HG02981 (cell line): ENCODE measurements around the gene SH3BP1.
"Not testable (repeated sequence)": the region's sequence is repeated elsewhere in the genome, so short reads cannot be mapped to it uniquely, and the experiment has no call there.

Source experiments
- ATAC-seq: cut with Tn5 transposase; IDR thresholded peaks from one replicate; pipeline ENCODE4 v1.9.1; 2021; ENCODE audit warnings: mild to moderate bottlenecking, moderate library complexity; ENCODE audit not compliant: unreplicated experiment

The SH3BP1 gene, protein sequence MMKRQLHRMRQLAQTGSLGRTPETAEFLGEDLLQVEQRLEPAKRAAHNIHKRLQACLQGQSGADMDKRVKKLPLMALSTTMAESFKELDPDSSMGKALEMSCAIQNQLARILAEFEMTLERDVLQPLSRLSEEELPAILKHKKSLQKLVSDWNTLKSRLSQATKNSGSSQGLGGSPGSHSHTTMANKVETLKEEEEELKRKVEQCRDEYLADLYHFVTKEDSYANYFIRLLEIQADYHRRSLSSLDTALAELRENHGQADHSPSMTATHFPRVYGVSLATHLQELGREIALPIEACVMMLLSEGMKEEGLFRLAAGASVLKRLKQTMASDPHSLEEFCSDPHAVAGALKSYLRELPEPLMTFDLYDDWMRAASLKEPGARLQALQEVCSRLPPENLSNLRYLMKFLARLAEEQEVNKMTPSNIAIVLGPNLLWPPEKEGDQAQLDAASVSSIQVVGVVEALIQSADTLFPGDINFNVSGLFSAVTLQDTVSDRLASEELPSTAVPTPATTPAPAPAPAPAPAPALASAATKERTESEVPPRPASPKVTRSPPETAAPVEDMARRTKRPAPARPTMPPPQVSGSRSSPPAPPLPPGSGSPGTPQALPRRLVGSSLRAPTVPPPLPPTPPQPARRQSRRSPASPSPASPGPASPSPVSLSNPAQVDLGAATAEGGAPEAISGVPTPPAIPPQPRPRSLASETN

DNA sequence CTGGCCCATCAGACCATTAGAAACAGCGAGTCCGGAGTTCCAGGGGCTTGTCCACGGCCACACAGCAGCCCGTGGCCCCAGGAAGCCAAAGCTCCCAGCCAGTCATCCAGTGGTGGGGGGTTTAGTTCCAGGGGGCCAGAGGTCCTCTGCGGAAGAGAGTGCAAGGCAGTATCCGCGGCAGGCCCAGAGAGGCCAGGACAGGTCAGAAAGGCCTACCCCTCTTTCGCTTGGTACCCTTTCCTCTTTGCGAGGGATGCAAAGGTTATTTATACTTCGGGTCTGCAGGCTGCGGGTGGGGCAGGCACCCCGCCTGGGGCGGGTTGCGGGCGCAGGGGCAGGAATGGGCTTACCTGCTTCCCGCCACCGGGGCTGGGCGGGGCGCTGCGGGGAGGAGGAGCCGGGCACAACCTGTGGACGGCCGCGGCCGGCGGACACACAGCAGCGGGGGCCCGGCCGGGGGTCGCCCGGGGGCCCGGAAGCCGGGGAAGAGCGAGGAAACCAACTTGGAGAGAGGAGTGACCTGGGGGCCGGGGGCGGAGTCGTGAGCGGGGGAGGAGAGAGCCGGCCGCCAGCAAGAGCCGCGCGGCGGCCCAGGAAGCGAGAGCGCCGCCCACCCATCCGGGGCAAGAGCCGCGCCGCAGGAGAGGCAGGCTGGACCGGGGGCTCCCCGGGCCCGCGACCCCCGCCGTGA, at the start of gene SH3BP1:
SH3BP1 (plus strand) TSS at position 600 of the 691 bp plus-strand sequence. CDS start 119 bp downstream, outside the sequence.
- ATAC-seq = no peak

DNA sequence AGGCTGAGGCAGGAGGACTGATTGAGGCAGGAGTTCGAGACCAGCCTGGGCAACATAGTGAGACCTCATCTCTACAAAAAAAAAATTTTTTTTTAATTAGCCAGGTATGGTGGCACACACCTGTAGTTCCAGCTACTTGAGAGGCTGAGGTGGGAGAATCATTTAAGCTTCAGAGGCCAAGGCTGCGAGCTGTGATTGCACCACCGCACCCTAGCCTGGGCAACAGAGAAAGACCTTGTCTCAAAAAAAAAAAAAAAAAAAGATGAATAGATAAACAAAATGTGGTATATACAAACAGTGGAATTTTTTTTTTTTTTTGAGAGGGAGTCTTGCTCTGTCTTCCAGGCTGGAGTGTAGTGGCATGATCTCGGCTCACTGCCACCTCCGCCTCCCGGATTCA, 48.4 kb upstream of the SH3BP1 start:
- not testable (repeated sequence) for ATAC-seq

DNA sequence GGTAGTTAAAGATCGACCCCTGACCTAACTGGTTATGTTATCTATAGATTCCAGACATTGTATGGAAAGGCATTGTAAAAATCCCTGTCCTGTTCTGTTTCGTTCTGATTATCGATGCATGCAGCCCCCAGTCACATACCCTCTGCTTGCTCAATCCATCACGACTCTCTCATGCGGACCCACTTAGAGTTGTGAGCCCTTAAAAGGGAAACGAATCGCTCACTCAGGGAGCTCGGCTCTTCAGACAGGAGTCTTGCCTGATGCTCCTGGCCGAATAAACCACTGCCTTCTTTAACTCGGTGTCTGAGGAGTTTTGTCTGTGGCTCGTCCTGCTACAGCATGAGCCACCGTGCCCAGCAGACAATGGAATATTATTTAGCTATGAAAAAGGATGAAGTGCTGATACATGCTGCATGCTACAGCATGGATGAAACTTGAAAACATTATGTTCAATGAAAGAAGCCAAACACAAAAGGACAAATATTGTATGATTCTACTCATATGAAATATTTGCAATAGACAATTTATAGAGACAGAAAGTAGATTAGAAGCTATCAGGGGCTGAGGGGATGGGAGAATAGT, 47.6 kb upstream of the SH3BP1 start:
- no peak for ATAC-seq

DNA sequence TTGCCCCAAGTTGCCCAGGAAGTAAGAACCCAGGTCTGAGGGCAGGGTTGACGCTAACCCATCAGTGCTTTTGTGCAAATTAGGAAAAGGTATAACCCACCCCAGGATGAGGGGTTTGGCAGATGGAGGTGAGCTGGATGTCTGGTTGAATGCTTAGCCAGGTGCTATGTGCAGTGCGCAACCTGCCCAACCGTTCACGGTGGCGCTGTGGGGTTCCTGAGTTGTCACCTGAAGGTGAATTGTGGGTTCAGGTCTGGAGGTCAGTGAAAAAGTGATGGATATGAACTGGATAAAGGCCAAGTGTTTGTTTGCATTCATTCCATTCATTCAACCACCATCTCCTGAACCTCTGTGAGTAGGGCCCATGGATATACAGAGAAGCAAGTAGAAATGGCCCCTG, 45.2 kb upstream of the SH3BP1 start:
- ATAC-seq = no peak

DNA sequence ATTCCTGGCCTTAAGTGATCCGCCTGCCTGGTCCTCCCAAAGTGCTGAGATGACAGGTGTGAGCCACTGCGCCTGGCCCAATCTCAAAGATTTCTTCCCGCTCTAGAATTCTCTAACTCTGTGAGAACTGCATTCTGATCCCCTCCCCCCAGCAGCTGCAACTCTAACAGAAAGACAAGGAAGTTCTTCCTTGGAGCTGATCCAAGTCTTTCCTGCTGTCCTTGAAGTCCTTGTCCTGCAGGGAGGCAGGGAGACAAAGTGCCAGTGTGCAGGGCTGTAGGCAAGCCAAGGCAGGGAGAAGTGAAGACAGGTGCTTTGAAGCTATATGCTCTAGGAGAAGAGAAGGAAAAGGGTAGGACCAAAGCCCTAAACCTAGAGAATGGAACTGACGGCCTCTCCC, 40.3 kb upstream of the SH3BP1 start:
- ATAC-seq = no peak

DNA sequence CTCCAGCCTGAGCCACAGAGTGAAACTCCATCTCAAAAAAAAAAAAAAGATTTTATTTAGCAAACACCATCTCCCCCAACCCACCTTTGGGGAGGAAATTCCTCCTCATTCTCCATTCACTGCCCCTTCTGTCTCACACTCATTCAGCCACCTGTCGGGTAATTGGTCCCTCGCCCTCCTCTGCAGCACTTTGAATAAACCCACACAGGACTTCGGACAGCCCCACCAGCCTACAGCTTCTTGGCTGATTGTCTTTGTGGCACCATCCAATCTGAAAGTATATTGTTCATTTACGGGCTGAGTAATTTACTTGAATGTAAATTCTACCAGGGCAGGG, 38.3 kb upstream of the SH3BP1 start:
- no peak for ATAC-seq

DNA sequence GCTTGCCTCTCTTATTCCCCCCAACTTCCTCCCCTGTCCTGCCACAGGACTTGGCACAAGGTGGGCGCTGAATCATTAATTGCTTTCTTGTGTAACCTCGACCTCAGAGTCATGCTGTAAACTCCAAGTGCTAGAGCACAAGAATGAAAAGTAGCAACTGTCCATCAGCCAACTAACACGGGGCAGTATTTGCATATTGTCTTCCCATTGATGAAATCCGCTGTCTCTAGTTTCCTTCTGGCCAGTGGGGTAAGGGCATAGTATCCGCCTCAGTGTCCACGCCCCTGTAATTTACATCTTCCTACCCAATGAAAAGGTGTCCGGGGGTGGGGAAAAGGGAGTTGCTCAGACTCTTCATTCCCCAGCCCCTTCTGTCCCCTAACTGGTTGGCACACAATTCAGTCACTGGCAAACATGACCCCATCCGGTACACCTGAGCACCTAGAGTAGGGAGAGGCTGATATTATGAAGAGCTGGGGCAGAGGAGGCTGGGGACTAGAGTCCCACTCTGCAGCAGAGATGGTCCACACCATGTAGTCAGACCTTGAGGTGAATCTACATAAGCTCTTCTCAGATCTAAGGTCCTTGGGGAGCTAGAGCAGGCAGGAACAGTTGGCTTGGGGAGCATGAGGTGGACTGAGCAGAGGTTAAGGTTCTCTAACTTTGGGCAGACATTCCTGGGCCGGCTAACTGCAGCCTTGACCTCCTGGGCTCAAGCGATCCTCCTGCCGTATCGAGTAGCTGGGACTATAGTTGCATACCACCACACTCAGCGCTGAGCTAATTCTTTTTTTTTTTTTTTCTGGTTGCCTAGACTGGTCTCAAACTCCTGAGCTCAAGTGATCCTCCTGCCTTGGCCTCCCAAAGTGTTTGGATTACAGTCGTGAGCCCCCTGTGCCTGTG, 37.7 kb upstream of the SH3BP1 start:
- ATAC-seq = no peak

DNA sequence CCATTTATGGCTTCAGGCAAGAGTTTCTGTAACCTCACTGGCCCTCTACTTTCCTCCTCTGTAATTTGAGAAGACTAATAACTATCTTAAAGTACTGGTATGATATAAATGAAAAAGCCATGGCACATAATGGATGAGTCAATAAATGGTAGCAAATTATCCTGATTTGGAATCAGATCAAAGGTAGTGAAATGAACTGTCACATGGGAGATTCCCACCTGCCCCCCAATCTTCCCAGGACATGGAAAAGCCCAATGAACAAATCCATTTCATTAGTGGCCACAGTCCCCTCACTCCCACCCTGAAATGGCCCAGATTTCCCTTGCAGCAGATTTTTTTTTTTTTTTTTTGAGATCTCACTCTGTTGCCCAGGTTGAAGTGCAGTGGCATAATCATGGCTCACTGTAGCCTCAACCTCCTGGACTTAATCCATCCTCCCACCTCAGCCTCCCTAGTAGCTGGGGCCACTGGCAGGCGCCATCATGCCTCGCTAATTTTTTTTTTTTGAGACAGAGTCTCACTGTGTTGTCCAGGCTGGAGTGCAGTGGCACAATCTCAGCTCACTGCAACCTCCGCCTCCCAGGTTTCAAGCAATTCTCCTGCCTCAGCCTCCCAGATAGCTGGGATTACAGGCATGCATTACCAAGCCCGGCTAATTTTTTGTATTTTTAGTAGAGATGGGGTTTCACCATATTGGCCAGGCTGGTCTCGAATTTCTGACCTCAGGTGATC, 36.8 kb upstream of the SH3BP1 start:
- ATAC-seq = not testable (repeated sequence)

DNA sequence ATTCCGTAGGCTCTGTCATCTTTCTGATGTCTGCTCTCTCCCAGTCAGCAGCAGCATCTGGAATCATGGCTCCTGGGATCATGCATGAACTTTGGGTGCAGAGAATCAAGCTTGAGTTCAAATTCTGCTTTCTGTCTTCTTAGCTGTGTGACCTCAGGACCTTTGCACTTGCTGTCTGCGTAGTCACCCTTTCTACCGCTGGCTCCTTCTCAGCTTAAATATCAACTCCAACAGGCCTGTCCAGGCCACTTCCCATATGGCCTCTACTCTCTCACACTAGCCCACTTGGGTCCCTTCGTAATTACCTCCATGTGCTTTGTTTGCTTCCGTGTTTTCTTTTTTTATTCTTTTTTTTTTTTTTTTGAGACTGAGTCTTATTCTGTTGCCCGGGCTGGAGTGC, 35.4 kb upstream of the SH3BP1 start:
- ATAC-seq = no peak

DNA sequence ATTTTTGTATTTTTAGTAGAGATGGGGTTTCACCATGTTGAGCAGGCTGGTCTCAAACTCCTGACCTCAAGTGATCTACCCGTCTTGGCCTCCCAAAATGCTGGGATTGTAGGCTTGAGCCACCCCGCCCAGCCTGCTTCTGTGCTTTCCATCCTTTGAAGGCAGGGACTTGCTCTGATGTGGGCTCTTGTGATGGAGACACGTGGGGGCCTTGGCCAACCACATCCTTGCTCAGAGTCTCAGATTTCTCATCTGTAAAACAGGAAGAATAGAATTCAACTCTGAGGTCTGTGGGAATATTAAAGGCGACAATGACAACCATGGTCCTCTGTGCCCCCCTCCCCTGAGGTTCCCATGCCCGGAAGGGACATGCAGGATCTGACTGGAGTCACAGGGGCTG, 34.6 kb upstream of the SH3BP1 start:
- ATAC-seq = no peak

DNA sequence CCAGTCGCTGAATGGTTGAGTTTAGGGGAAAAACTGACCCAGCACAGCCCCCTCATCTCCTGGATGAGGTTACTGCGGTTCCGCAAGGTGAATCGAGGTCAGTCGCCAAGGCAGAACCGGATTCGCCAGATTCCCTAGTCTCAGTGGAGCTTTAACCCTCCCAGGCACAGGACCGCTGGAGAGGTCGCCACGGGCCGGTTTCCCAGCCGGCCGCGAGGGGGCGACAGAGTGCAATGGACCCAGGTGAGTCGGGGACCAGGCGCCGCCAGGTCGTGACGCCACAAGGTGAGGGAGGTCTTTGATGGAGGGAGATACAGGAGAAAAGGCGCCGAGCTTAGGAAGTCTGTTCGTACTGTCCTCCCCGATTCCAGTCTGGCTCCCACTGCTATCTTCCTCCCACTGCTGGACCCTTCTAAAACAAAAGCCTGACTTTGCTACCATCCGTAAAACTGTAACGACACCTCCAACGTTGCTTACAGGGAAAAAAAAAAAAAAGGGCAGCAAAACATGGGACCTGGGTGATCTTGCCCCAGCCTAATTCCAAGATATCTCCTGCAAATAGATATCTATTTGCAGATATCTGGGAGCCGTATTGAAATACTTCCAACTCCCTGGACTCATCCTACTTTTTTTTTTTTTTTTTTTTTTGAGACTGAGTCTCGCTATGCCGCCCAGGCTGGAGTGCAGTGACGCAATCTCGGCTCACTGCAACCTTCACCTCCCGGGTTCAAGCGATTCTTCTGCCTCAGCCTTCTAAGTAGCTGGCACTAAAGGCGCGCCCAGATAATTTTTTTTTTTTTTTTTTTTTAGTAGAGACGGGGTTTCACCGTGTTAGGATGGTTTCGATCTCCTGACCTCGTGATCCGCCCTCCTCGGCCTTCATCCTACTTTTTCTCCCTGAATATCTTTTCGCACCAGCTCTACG, 32.2 kb upstream of the SH3BP1 start:
- ATAC-seq = no peak

DNA sequence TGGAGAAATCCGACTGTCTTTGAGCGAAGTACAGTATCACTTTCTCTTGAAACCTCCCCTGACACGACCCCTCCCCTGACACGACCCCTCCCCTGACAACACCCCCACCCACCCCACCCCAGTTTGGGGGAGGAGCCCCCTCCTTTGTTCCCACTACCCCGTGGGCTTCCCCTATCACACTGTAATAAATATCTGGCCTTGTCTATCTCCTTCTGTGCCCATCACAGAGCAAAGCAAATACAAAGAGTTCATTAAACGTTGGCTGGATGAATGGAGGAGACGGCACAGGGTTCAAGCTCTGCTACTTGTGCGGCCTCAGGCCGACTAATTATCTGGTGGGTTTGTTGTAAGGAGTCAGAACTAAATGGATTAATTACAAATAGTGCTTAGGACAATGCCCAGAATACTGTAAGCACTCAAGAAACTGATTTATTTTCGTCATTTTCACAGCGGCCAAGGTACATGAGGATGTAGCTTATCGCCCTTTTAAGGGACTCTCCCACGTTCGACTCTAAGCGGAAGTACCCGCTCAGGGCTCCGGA, 31.5 kb upstream of the SH3BP1 start:
- peak; percentile 2 for ATAC-seq

DNA sequence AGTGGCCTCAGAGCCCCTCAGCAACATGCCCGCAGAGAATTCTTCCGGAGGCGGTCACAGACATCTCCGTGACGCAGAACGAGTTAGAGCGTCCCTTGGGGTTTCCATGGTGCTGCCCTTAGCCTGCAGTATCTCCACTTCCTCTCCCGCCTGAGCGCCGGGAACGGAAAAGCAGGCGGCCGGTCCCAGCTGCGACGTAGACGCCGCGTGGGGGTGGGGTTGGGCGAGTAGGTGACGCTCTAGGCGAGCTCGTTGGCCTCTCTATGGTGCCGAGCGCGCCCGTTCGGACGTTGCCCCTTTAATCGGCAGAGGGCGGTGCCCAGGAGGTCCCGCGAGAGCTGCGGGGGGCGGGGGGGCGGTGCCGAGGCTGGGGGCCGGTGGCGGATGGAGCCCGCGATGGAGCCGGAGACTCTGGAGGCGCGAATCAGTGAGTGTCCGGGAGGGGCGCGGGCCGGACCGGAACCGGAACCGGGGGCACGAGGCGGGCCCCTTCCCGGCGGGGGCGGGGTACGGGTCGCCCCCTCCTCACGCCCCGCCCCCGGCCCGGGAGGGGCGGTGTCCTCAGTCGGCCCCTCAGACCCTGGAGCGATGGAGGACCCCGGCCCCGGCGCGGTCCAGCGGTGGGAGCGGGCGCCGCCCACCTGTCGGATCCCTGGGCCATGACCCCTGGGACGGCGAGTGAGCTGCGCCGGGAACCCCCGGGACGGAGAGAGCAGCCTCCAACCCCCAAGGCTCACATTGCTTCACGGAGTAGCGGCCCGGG, 30.8 kb upstream of the SH3BP1 start, which contains the start of gene GGA1:
GGA1 (plus strand) TSS at position 358 of the 763 bp plus-strand sequence; CDS start at position 385, 27 bp downstream.
- ATAC-seq = peak; percentile 64

DNA sequence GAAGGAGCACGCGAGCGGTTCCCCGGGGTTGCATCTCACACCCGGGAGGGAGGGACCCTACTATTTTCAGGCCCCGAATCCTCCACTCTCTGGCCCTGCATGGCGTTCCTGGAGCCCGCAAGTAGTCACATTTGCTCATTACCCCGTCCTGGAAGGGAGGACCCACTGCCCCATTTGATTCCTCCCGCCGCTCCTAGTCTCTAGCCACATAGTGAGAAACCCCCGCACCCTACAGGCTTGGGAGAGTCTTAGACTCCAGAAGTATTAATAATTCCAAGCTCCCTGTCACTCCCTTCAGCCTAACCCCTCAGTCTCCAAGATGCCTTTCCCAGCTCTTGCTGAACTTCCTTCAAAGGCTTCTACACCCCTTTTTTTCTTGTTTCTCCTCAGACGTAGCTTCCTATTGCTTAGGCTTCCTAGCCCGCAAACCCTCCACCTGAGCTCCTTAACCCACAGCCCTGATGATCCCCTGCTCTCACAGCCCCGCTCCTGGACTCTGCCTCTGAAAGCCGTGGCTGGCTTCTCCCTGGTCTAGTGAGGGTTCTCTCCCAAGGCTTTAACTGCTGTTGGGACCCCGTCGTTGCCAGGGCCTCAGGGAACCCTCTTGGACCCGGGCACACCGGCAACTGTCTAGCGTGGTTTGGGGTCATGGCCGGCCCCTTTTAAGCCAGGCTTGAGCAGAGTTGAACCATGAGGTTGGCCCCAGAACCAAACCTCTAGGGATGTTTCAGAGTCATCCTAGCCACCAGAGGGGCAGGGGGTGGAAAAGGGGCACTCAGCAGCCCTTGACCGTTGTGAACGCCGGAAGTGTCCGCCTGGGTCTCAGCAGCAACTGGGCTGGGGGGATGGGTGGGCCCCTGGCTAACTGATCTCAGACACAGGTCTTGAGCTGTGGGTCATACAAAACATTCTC, 30.0 kb upstream of the SH3BP1 start:
- ATAC-seq = no peak

DNA sequence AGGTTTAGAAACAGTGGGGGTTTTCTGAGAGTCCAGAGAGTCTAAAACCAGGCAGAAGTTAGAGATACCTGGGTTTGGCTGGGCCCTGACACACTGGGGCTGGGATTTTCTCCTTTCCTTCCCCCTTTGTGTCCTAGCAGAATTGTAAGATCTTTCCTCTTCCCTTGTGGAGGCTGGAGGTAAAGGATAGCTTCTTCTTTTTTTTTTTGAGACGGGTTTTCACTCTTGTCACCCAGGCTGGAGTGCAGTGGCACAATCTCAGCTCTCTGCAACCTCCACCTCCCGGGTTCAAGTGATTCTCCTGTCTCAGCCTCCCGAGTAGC, 29.4 kb upstream of the SH3BP1 start:
- ATAC-seq = not testable (repeated sequence)

DNA sequence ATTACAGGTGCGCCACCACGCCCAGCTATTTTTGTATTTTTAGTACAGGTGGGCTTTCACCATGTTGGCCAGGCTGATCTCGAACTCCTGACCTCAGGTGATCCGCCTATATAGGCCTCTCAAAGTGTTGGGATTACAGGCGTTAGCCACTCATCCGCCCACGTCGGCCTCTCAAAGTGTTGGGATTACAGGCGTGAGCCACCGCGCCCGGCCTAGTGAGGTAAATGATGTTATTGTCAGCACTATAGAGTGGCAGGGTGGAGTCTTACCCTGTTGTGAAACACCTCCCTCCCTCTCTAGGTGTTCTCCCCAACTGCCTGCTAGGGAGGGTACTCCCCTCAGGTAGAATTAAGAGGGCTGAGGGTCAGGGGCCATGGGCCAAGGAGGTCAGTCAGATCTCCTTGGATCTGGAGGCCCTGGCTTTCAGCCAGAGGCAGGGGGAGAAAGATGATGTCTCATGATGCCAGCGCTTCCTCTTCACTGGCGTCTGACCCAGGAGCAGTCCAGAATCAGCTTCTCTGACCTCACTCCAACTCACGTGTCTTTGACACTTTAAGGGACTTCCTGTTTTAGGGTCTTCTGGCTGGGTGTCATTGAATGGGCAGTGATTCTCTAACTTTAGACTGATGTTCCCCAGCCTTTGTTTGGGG, 28.9 kb upstream of the SH3BP1 start:
- no peak for ATAC-seq
